Measurements from ENCODE around the gene DDX25.
A peak's percentile ranks its signal among the peaks of the same experiment; 100 is the strongest.

DDX25 gene

GRCh38 chr11:125935618-125936199 lies 31.4 kb downstream of the DDX25 start:
- DNase-seq (ENCODE audit: low spot score in 2 of 2): no peak
- no peak overlapping the region for H3K27ac Mint-ChIP-seq
- peaks cover 8% of the 10 kb centered on the region for H3K27me3 Mint-ChIP-seq

DNA sequence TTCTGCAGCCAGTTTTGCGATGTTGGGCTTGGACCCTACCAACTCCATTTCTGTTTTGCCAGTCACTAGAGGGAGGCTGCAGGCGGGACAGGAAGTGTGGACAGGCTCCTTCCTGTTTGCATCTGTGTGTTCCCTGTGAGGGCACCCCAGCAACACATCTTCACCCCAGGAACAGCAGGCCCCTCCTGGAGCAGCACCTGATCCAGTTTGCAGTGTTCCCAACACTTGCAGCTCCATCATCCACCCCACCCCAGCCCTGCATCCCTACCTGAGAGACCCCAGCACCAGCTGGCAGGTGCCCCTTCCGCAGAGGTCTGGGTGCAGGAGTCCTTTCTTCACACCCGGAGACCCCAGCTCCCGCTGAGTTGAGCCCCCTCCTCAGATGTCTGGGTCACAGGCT lies 34.1 kb downstream of the DDX25 start:
- Mint-ChIP-seq H3K4me1 (peaks cover 9% of the 10 kb centered on the region), H3K27ac (no peak overlapping the region), H3K27me3 (peaks cover 7% of the 10 kb centered on the region), H3K36me3 (no peaks in the 10 kb centered on the region), H3K9me3 (no peaks in the 10 kb centered on the region), H3K4me3 (no peak overlapping the region)
- ATAC-seq (ENCODE audit: low read depth): no peak
- DNase-seq (ENCODE audit: low spot score in 2 of 2): no peak

More at GRCh38 chr11:125935618-125936199, 31.4 kb downstream of the DDX25 start:
- Mint-ChIP-seq H3K4me3 (no peak overlapping the region), H3K36me3 (no peaks in the 10 kb centered on the region), H3K4me1 (no peaks in the 10 kb centered on the region), H3K9me3 (no peaks in the 10 kb centered on the region)
- no peak for ATAC-seq (ENCODE audit: low read depth)

DNA sequence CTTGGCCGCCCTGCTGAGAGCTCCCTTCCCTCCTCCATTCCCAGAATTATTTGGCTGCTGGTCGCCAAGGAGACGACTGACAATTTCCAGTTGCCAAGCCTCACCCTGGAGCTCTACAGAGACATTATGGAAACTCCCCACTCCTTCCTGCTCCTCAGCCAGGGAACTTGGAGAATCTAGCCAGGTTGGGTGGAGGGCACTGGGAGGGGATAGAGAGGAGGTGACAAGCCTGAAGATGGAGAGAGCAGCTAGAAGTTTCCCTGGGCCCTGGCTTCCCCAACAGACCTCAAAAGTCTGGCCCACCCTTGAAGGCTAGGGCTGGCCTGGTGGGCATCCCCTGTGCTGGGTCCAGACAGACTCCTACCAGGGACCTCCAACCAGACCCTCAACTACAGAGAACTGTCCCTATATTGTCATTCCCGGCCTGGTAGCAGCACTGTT lies 34.8 kb downstream of the DDX25 start:
- DNase-seq (ENCODE audit: low spot score in 2 of 2) (no peak), ATAC-seq (ENCODE audit: low read depth) (no peak)
- H3K27ac Mint-ChIP-seq: no peak overlapping the region
- H3K9me3 Mint-ChIP-seq: no peaks in the 10 kb centered on the region
- H3K4me3 Mint-ChIP-seq: no peak overlapping the region
- no peaks in the 10 kb centered on the region for H3K36me3 Mint-ChIP-seq
- H3K27me3 Mint-ChIP-seq: peaks cover 5% of the 10 kb centered on the region
- H3K4me1 Mint-ChIP-seq: peaks cover 9% of the 10 kb centered on the region

GRCh38 chr11:125940145-125940544 lies 35.8 kb downstream of the DDX25 start:
- no peak for DNase-seq (ENCODE audit: low spot score in 2 of 2)
- Mint-ChIP-seq H3K27me3 (peaks cover 9% of the 10 kb centered on the region), H3K36me3 (no peaks in the 10 kb centered on the region), H3K4me1 (peaks cover 9% of the 10 kb centered on the region), H3K4me3 (no peak overlapping the region), H3K27ac (no peak overlapping the region), H3K9me3 (no peaks in the 10 kb centered on the region)
- ATAC-seq (ENCODE audit: low read depth): no peak

DNA sequence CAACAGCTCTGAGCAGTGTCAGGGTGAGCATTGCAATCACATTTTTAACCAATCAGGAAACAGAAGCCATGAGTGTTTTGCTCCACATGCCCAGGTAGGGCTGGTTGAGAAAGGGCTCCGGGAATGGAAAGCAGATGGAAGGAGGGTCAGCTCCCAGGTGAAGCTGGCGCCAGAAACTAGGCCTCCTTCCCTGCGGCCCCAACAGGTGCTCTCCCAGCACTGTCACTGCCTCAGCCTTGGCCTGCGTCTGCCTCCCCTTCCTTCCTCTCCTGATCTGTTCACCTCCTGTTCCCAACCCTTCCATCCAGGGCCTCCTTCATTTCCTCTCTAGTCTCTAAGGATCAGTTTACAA lies 36.9 kb downstream of the DDX25 start:
- no peak overlapping the region for H3K4me3 Mint-ChIP-seq
- H3K27ac Mint-ChIP-seq: no peak overlapping the region
- H3K9me3 Mint-ChIP-seq: no peaks in the 10 kb centered on the region
- DNase-seq (ENCODE audit: low spot score in 2 of 2) (no peak), ATAC-seq (ENCODE audit: low read depth) (no peak)
- peaks cover 9% of the 10 kb centered on the region for H3K4me1 Mint-ChIP-seq
- H3K36me3 Mint-ChIP-seq: no peaks in the 10 kb centered on the region
- H3K27me3 Mint-ChIP-seq: peaks cover 13% of the 10 kb centered on the region

- H3K4me1 Mint-ChIP-seq: peaks cover 9% of the 10 kb centered on the region
- DNase-seq (ENCODE audit: low spot score in 2 of 2): no peak
- H3K36me3 Mint-ChIP-seq: no peaks in the 10 kb centered on the region
- no peaks in the 10 kb centered on the region for H3K9me3 Mint-ChIP-seq
- peaks cover 13% of the 10 kb centered on the region for H3K27me3 Mint-ChIP-seq
- peak overlapping the region; percentile 13 for H3K27ac Mint-ChIP-seq
- no peak overlapping the region for H3K4me3 Mint-ChIP-seq
- ATAC-seq (ENCODE audit: low read depth): peak; percentile 37
Measured at GRCh38 chr11:125941619-125942611, 37.6 kb downstream of the DDX25 start.

DNA sequence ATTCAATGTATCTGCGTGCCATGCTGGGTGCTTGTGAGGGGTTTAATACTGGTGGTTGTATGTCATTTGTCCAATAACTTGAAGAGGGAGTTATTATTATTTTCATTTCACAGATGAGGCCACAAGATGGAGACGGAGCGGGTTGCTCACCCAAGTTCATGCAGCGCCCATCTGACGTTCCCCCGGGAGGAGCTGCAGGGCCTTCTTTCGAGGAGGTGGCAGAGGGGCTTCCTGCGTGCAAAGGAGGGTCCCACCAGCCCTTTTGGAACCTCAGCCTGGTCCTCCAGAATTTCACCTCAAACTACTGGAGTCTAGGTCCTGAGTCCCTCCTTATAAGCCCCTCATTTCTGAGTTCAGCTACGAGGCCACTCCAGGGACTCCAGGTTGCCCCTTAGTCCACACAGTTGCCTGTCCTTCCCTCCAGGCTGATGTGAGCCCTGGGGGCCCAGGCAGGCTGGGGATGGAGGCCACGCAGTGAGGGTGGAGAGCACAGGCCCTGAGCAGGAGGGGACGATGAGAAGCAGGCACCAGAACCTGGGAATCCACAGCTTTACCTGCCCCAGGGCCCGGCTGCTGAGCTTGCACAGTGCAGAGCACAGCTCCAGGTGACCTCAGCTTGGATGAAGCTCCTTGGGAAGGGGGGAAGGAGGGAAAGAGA lies 38.6 kb downstream of the DDX25 start:
- no peak overlapping the region for H3K4me3 Mint-ChIP-seq
- H3K36me3 Mint-ChIP-seq: no peaks in the 10 kb centered on the region
- H3K9me3 Mint-ChIP-seq: no peaks in the 10 kb centered on the region
- ATAC-seq (ENCODE audit: low read depth) (no peak), DNase-seq (ENCODE audit: low spot score in 2 of 2) (no peak)
- H3K27me3 Mint-ChIP-seq: peaks cover 14% of the 10 kb centered on the region
- H3K27ac Mint-ChIP-seq: peak overlapping the region; percentile 13
- peaks cover 9% of the 10 kb centered on the region for H3K4me1 Mint-ChIP-seq

DNA sequence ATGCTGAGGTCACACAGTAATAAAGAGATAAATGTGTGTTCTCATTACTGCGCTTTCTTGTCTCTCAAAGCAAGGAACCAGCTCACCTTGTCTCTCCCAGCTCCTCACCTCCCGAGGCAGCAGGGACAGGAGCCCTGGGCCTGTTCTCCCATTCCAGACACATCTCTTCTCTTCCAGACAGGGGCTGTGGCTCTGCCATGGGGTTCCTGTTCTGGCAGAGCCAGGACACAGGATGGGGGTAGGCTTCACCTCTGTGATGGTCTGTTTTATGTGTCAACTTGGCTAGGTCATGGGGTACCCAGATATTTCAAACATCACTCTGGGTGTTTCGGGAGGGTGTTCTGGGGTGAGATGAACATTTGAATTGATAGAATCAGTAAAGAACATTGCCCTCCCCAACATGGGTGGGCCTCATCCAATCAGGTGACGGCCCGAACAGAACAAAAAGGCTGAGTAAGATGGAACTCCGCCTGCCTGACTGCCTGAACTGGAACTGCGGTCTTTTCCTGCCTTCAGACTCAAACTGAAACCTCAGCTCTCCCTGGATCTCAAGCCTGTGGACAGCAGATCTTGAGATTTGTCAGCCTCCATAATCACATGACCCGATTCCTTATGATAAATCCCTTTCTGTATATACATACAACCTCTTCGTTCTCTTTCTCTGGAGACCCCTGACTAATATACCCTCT lies 39.5 kb downstream of the DDX25 start:
- Mint-ChIP-seq H3K36me3 (no peaks in the 10 kb centered on the region), H3K27me3 (peaks cover 14% of the 10 kb centered on the region), H3K4me1 (peaks cover 9% of the 10 kb centered on the region), H3K4me3 (no peak overlapping the region), H3K27ac (no peak overlapping the region), H3K9me3 (no peaks in the 10 kb centered on the region)
- ATAC-seq (ENCODE audit: low read depth) (no peak), DNase-seq (ENCODE audit: low spot score in 2 of 2) (no peak)

GRCh38 chr11:125944350-125945010 lies 40.2 kb downstream of the DDX25 start:
- Mint-ChIP-seq H3K36me3 (no peaks in the 10 kb centered on the region), H3K4me3 (no peak overlapping the region), H3K9me3 (no peaks in the 10 kb centered on the region), H3K27ac (no peak overlapping the region), H3K27me3 (peaks cover 17% of the 10 kb centered on the region), H3K4me1 (peaks cover 9% of the 10 kb centered on the region)
- no peak for DNase-seq (ENCODE audit: low spot score in 2 of 2)
- ATAC-seq (ENCODE audit: low read depth): no peak

DNA sequence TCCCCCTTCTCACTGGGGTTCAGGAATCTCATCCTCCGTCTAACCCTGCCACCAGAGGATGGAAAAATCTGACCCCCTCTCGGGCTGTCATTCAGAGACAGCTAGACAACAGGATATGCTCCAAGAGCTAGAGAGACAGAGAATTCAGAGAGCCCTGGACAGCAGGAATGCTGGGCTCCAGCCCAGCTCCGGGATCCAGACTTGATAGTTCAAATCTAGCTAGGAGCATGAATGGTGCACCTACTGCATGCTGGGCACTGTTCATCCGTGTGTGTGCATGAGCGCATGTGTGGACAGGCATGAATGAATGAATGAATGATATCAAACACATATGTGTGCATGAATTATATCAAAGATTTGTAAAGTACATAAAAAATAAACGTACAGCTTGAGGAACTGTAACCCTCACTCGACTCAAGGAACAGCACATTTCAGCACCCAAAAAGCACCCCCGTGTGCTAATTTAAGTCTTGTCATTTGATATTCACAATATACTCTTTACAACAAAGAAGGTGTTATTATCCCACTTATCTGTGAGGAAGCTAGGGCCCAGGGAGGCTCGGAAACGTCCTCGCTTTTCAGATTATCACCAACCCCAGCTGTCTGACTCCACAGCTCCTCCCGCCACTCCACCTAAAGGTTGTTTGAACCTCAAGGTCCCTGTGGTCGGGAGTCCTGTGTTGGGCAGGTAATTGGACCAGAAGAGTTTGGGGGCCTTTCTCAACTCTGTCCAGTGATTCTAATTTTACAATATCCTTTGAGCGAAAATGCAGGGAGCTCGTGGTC lies 40.9 kb downstream of the DDX25 start:
- ATAC-seq (ENCODE audit: low read depth) (no peak), DNase-seq (ENCODE audit: low spot score in 2 of 2) (no peak)
- Mint-ChIP-seq H3K4me1 (peaks cover 9% of the 10 kb centered on the region), H3K27ac (no peak overlapping the region), H3K4me3 (no peak overlapping the region), H3K27me3 (peaks cover 17% of the 10 kb centered on the region), H3K36me3 (no peaks in the 10 kb centered on the region), H3K9me3 (no peaks in the 10 kb centered on the region)

- Mint-ChIP-seq H3K36me3 (no peaks in the 10 kb centered on the region), H3K4me1 (peaks cover 9% of the 10 kb centered on the region), H3K9me3 (no peaks in the 10 kb centered on the region), H3K27me3 (peaks cover 17% of the 10 kb centered on the region), H3K4me3 (no peak within 1 kb of the TSS), H3K27ac (no peak within 1 kb of the TSS)
- DNase-seq (ENCODE audit: low spot score in 2 of 2) (no peak), ATAC-seq (ENCODE audit: low read depth) (no peak)
Measured at GRCh38 chr11:125945797-125946520, 41.7 kb downstream of the DDX25 start, which contains the start of gene VSIG10L2. VSIG10L2 (plus strand) TSS chr11:125946044; CDS start chr11:125946056, 12 bp downstream.

GRCh38 chr11:125946712-125947418 lies 42.6 kb downstream of the DDX25 start:
- DNase-seq (ENCODE audit: low spot score in 2 of 2): no peak
- Mint-ChIP-seq H3K27me3 (peaks cover 18% of the 10 kb centered on the region), H3K36me3 (no peaks in the 10 kb centered on the region), H3K4me1 (peaks cover 8% of the 10 kb centered on the region), H3K27ac (no peak overlapping the region), H3K9me3 (no peaks in the 10 kb centered on the region), H3K4me3 (no peak overlapping the region)
- ATAC-seq (ENCODE audit: low read depth): no peak

Data from memory B cell (primary cell).